GM12875 (cell line): ENCODE measurements around the gene SYNPR.

Experiments
- H3K4me3 ChIP-seq: one replicate; pipeline ENCODE4 v1.5.1; 2011; ENCODE audit warnings: low read depth, low read length, control low read depth
- TF ChIP-seq, protein P1 (sequence below): IDR thresholded peaks from 2 replicates; pipeline ENCODE4 v1.5.1; 2011; ENCODE audit warnings: low read depth, mild to moderate bottlenecking, control low read depth, inconsistent platforms, low read length, moderate library complexity, borderline replicate concordance; ENCODE audit not compliant: insufficient read depth

SYNPR gene

DNA sequence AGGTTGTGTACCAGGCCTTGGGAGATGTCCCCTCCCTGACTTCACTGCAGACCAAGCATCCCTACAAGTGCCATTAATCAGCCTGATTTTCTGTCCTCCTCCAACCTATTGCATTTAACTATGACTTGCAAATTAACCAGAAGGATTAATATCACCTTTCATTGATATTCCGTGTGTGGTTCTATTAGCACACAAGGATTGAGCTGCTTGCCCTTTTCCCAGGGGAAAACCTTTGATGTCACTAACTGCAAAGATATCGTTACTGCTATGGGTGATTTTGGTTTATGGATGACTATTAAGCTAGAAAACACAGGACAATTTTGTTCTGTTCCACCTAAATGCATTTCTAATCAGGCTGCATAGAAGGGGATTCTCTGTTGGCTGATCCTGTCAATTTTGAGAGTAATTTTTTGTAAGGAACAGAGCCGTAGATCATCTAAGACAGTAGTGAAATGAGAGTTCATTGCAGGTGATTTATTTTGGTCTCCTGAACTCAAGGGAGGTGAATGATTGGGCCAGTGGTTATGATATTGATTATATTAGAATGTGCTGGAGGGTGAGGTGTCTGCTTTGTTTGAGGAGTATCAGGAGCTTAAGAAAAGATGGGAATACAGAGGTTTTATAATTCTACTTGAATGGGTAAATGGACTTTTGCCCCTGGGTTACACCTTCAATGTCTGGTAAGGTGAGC, 196.9 kb downstream of the SYNPR start:
- H3K4me3 ChIP-seq = no peak overlapping the region
- TF ChIP-seq, protein P1, sequence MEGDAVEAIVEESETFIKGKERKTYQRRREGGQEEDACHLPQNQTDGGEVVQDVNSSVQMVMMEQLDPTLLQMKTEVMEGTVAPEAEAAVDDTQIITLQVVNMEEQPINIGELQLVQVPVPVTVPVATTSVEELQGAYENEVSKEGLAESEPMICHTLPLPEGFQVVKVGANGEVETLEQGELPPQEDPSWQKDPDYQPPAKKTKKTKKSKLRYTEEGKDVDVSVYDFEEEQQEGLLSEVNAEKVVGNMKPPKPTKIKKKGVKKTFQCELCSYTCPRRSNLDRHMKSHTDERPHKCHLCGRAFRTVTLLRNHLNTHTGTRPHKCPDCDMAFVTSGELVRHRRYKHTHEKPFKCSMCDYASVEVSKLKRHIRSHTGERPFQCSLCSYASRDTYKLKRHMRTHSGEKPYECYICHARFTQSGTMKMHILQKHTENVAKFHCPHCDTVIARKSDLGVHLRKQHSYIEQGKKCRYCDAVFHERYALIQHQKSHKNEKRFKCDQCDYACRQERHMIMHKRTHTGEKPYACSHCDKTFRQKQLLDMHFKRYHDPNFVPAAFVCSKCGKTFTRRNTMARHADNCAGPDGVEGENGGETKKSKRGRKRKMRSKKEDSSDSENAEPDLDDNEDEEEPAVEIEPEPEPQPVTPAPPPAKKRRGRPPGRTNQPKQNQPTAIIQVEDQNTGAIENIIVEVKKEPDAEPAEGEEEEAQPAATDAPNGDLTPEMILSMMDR = no peak

DNA sequence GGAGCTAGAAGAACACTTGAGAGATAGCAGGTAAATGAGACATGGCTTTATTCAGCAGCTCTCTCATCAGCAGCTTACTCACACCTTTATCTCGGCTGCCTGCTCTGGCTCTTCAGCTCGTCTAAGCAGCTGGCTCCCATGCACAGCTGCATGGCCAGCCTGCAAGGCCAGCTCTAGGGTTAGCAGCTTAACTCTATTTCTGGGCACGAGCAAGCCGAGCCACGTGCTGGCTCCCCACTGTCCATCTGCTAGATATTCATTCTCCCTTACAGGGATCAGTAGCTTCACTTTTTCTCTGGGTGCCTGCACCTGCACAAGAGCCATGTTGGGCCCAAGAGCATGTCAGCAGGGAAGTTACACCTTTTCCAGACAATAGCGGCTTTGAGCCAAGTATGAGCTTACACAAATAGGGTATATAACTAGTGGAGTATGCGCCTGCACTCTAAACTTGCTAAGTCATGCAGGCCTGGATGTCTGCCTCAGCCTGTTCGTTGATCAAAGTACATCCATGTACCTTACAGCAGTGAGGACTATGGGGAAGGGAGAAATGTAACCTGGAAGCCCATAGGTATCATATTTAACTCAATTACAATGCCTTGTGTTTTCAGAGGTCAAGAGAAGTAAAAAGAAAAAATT, 199.5 kb downstream of the SYNPR start:
- H3K4me3 ChIP-seq = no peak overlapping the region
- TF ChIP-seq, protein P1 = no peak

DNA sequence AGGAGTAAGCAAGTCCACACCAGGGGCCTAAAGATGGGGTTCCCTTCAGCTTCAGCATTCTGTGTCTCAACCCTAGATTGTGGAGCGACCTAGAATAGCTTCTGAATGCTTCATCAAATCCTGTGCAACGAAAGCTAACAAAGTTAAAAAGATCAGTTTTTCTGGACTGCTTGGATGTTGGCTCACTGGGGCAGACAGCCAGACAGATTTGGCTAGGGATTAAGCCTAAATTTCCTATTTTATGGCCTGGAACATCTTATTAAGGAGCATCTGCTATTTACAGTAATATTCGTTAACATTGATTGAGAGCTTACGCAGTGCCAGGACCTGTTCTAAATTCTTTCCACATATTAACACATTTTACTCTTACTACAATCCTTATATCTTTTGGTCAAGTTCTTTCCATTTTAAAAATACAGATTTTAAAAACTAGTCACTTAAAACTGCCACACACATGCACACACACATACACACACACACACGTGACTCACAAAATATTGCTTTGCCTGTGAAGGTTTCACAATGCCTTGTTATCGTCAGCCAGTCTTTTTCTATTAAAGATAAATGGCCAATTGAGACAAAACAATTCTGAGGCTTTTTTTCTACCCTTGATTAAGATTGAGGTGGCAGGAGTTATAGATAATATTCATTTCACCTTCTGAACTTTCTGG, 201.0 kb downstream of the SYNPR start:
- no peak overlapping the region for H3K4me3 ChIP-seq
- TF ChIP-seq, protein P1 = no peak

DNA sequence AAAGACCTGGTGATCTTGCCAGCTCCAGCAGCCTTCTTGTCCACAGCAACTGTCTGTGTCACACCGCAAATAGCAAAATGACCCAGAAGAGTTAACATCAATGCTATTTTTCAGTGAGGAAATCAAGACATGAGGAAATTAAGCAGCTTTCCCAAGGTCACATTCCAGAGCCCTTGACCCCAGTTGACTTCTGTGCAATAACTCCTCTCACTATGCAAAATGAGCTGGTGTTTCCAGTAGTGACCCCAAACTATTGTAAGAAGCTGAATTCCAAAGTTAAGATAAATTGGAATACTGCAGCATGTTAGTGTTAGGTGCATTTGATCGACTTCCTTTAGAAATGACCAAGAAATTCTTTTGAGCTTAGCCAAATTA, 201.5 kb downstream of the SYNPR start:
- no peak overlapping the region for H3K4me3 ChIP-seq
- TF ChIP-seq, protein P1 = no peak

DNA sequence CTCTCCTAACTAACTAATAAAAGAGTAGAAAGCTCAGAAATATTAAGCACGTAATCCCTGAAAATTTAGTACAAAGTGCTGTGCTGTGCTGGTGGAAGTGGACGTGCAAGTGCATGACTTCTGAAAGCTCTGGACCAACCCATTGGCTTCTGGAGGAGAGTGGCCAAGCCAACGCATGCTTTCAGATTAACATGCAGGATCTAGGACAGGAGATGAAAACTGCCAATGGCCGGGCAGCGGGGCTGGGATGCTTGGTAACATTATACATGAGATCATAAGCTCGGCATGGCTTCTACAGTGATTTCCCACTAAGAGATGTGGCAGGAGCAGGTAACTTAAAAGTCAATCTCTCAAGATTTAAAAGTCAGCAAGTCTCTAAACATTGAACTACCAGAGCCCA, 203.5 kb downstream of the SYNPR start:
- H3K4me3 ChIP-seq = no peak overlapping the region
- TF ChIP-seq, protein P1 = no peak

DNA sequence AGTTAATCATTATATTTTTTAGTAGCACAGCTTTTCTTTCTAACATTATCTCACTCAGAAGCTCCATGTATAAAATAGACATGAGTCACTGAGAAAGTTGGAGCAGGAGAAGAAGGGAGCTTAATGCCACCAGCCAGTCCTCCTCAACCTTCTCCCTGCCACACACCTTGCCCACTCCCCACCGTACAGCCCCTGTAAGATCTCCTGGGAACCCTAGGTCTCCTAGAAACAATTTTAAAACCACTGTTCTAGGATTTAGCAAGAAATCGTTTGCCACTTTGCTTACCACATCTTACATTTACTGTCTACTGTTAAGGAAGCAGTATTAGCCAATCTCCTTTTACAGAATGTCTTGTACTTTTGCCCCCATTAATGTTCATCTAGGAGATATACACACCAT, 204.2 kb downstream of the SYNPR start:
- no peak overlapping the region for H3K4me3 ChIP-seq
- TF ChIP-seq, protein P1 = no peak
